A549 (cell line): ENCODE data around the gene MBD3. TPM values are rescaled to one million over a fixed set of nuclear protein-coding genes. Genes with fewer than 3 reads are reported as not detected.

Source experiments
- ATAC-seq, 2 experiments: fragments of 200-7000 bp in 1 of 2; fragments of >200 bp in 1 of 2; cut with Nextera tagmentation in 1 of 2; cut with Tn5 transposase in 1 of 2; 3 replicates each; pipeline versions ENCODE4 v1.8.0 to v1.9.1; 2018 to 2020; ENCODE audit warnings: mild to moderate bottlenecking in 1 of 2, moderate library complexity in 1 of 2
- CTCF ChIA-PET: fragments of 300-600 bp; sonication (Branson Sonifier 250); formaldehyde crosslinking; extraction: SDS; loops from one replicate; lab custom pipeline; 2021; ENCODE audit warnings: antibody characterized with exemption, inconsistent platforms; lab: Yijun Ruan, JAX
- POLR2A ChIA-PET: fragments of 350-600 bp; formaldehyde crosslinking; extraction: SDS; loops from one replicate; lab custom pipeline; 2021; ENCODE audit warnings: antibody characterized with exemption, inconsistent platforms; lab: Yijun Ruan, JAX
- DNase-seq, 2 experiments: peaks; one replicate each; pipeline versions ENCODE4 v3.0.0 to v3.0.0-alpha.2; 2011 to 2016; ENCODE audit warnings: low read depth in 1 of 2, low spot score in 1 of 2
- FAIRE-seq: peaks from 2 replicates; lab custom pipeline; 2011; peaks lifted over from hg19 to GRCh38; lab: Jason Lieb, UNC
- H3K27ac ChIP-seq, 2 experiments: fragments of >200 bp; sonication (Bioruptor Twin); formaldehyde crosslinking; 3 replicates each; pipeline ENCODE4 v1.5.1; 2016 to 2017
- H3K4me1 ChIP-seq: fragments of >200 bp; sonication (Bioruptor Twin); formaldehyde crosslinking; 3 replicates; pipeline ENCODE4 v1.6.1; 2016
- H3K4me2 ChIP-seq: fragments of >200 bp; sonication (Bioruptor Twin); formaldehyde crosslinking; 3 replicates; pipeline ENCODE4 v1.6.1; 2016
- H3K4me3 ChIP-seq: fragments of >200 bp; sonication (Bioruptor Twin); formaldehyde crosslinking; 3 replicates; pipeline ENCODE4 v1.5.1; 2016
- H3K9me3 ChIP-seq: fragments of >200 bp; sonication (Bioruptor Twin); formaldehyde crosslinking; 3 replicates; pipeline ENCODE4 v1.6.1; 2016
- BCL3 ChIP-seq: fragments of >200 bp; sonication (Bioruptor Twin); formaldehyde crosslinking; IDR thresholded peaks from 3 replicates; pipeline ENCODE4 v1.6.1; 2016
- CHD4 ChIP-seq: fragments of 200-600 bp; sonication (generic); IDR thresholded peaks from 2 replicates; pipeline ENCODE4 v1.6.1; 2016; ENCODE audit warnings: antibody characterized with exemption, mild to moderate bottlenecking, borderline replicate concordance
- E2F6 ChIP-seq: IDR thresholded peaks from 2 replicates; pipeline ENCODE4 v1.6.1; 2012; ENCODE audit warnings: low read depth, borderline replicate concordance
- EP300 ChIP-seq, 2 experiments: fragments of >200 bp; sonication (Bioruptor Twin); formaldehyde crosslinking; IDR thresholded peaks; 2 replicates in 1 of 2; 3 replicates in 1 of 2; pipeline ENCODE4 v1.6.1; 2016 to 2017
- ESRRA ChIP-seq: fragments of 150-350 bp; IDR thresholded peaks from 2 replicates; pipeline ENCODE4 v1.6.1; 2014; ENCODE audit warnings: mild to moderate bottlenecking, low read length, borderline replicate concordance
- GATA3 ChIP-seq: IDR thresholded peaks from 2 replicates; pipeline ENCODE4 v1.6.1; 2012; ENCODE audit warnings: borderline replicate concordance
- HEYL ChIP-seq: fragments of 250-450 bp; sonication (Bioruptor Pico); IDR thresholded peaks from 2 replicates; pipeline ENCODE4 v1.8.0; 2021; ENCODE audit warnings: mild to moderate bottlenecking, moderate library complexity
- HOXB5 ChIP-seq: fragments of 250-450 bp; sonication (Bioruptor Pico); IDR thresholded peaks from 2 replicates; pipeline ENCODE4 v1.5.0; 2020; ENCODE audit warnings: mild to moderate bottlenecking, moderate library complexity
- MAFK ChIP-seq: fragments of 450-650 bp; IDR thresholded peaks from 2 replicates; pipeline ENCODE4 v1.6.1; 2014; ENCODE audit not compliant: partially characterized antibody
- NFE2L2 ChIP-seq: fragments of 150-350 bp; conservative IDR thresholded peaks from 2 replicates; pipeline ENCODE4 v1.6.1; 2014; ENCODE audit warnings: low read length
- NPAS2 ChIP-seq: fragments of 250-450 bp; sonication (Bioruptor Pico); IDR thresholded peaks from 2 replicates; pipeline ENCODE4 v1.8.0; 2022; ENCODE audit warnings: mild to moderate bottlenecking, moderate library complexity, borderline replicate concordance
- PHF8 ChIP-seq: fragments of 200-600 bp; sonication (generic); IDR thresholded peaks from 2 replicates; pipeline ENCODE4 v1.6.1; 2016; ENCODE audit warnings: low read depth, mild to moderate bottlenecking, antibody characterized with exemption, moderate library complexity, borderline replicate concordance
- RAD21 ChIP-seq, 2 experiments: fragments of >200 bp in 1 of 2; sonication (Bioruptor Twin) in 1 of 2; formaldehyde crosslinking in 1 of 2; IDR thresholded peaks in 1 of 2; conservative IDR thresholded peaks in 1 of 2; 2 replicates in 1 of 2; 3 replicates in 1 of 2; pipeline ENCODE4 v1.6.1; 2012 to 2018; ENCODE audit warnings: inconsistent platforms in 1 of 2
- REST ChIP-seq: fragments of 200-600 bp; sonication (generic); IDR thresholded peaks from 2 replicates; pipeline ENCODE4 v1.6.1; 2016; ENCODE audit warnings: antibody characterized with exemption, mild to moderate bottlenecking, moderate library complexity
- SMC3 ChIP-seq: fragments of >200 bp; sonication (Bioruptor Twin); formaldehyde crosslinking; IDR thresholded peaks from 3 replicates; pipeline ENCODE4 v1.6.1; 2018; ENCODE audit warnings: inconsistent platforms
- SREBF2 ChIP-seq: fragments of 450-650 bp; IDR thresholded peaks from 2 replicates; pipeline ENCODE4 v1.6.1; 2014; ENCODE audit warnings: mild to moderate bottlenecking, moderate library complexity
- TFCP2L1 ChIP-seq: fragments of 250-450 bp; sonication (Bioruptor Pico); IDR thresholded peaks from 2 replicates; pipeline ENCODE4 v1.5.0; 2021; ENCODE audit warnings: mild to moderate bottlenecking
- WGBS: methylation state at CpG from one replicate; pipeline ENCODE4 v1.1.6; 2017; ENCODE audit errors: missing lambda C conversion rate; 5-methylcytosine and 5-hydroxymethylcytosine counted together
- polyA plus RNA-seq, 4 experiments: library from polyadenylated mRNA; depleted of rRNA in 3 of 4; stranded (reverse); fragments of >200 nt; fragmentation: RNase III in 1 of 4; extraction: RNeasy Plus Mini Kit Qiagen cat#74134 plus additional on column Dnase treatment in 1 of 4; gene quantifications; 2 replicates in 3 of 4; 3 replicates in 1 of 4; pipeline ENCODE4 v1.2.3, GENCODE V29; 2011 to 2017
- TF ChIP-seq, protein P1 (sequence below): fragments of 250-450 bp; sonication (Bioruptor Pico); IDR thresholded peaks from 2 replicates; pipeline ENCODE4 v1.5.0; 2020; ENCODE audit warnings: low read depth, mild to moderate bottlenecking, moderate library complexity
- TF ChIP-seq, protein P2 (sequence below): IDR thresholded peaks from 2 replicates; pipeline ENCODE4 v1.6.1; 2012
- TF ChIP-seq, protein P3 (sequence below): fragments of 450-650 bp; IDR thresholded peaks from 2 replicates; pipeline ENCODE4 v1.6.1; 2014; ENCODE audit warnings: antibody characterized with exemption

The MBD3 gene
- polyA plus RNA-seq, 2 of the 4 experiments (the other 2 are of a cell fraction): 22.7 to 41.4 TPM

- no CpG with 5 or more reads among the region's 73 CpGs for WGBS
- peak overlapping the region; percentile 98 for H3K4me2 ChIP-seq
- no peak for TF ChIP-seq EP300 (IDR thresholded peaks at IDR 0.05)
- TF ChIP-seq SREBF2: no peak
- no peak for TF ChIP-seq E2F6
- no peak for TF ChIP-seq GATA3
- TF ChIP-seq, protein P1, sequence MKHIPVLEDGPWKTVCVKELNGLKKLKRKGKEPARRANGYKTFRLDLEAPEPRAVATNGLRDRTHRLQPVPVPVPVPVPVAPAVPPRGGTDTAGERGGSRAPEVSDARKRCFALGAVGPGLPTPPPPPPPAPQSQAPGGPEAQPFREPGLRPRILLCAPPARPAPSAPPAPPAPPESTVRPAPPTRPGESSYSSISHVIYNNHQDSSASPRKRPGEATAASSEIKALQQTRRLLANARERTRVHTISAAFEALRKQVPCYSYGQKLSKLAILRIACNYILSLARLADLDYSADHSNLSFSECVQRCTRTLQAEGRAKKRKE: no peak
- no peak for TF ChIP-seq PHF8
- no peak for TF ChIP-seq CHD4
- no peak for TF ChIP-seq BCL3
- TF ChIP-seq SMC3: no peak
- TF ChIP-seq TFCP2L1 (CRISPR knock-in tag): no peak
- no peak for TF ChIP-seq NFE2L2
- TF ChIP-seq HOXB5 (CRISPR knock-in tag): no peak
- TF ChIP-seq, protein P2, sequence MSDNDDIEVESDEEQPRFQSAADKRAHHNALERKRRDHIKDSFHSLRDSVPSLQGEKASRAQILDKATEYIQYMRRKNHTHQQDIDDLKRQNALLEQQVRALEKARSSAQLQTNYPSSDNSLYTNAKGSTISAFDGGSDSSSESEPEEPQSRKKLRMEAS: no peak
- no peak for TF ChIP-seq REST
- TF ChIP-seq, protein P3, sequence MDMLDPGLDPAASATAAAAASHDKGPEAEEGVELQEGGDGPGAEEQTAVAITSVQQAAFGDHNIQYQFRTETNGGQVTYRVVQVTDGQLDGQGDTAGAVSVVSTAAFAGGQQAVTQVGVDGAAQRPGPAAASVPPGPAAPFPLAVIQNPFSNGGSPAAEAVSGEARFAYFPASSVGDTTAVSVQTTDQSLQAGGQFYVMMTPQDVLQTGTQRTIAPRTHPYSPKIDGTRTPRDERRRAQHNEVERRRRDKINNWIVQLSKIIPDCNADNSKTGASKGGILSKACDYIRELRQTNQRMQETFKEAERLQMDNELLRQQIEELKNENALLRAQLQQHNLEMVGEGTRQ: no peak
- TF ChIP-seq ESRRA: no peak
- no peak for TF ChIP-seq MAFK
- TF ChIP-seq NPAS2 (CRISPR knock-in tag): no peak
- TF ChIP-seq HEYL: no peak
- no peak for TF ChIP-seq RAD21 (conservative IDR thresholded peaks at IDR 0.05 in 1 of 2, IDR thresholded peaks at IDR 0.05 in 1 of 2)
- FAIRE-seq (no peak), ATAC-seq (peak in 1 of 2 experiments; percentile 36; a peak in 1 of 6 replicates), DNase-seq (no peak)
- H3K4me3 ChIP-seq: peak overlapping the region; percentile 76
- H3K9me3 ChIP-seq: no peaks in the 10 kb centered on the region
- ChIA-PET CTCF (interaction anchor here (0.6 to 3.8 kb wide), 2 partner anchors 21 to 83 kb away, joined by 4 to 19 read pairs; no protein-coding TSS in a partner anchor), POLR2A (no interaction called here)
- H3K4me1 ChIP-seq: peaks cover 4% of the 10 kb centered on the region; the same call in 1 of the 3 replicates
- peak overlapping the region; percentile 82 to 92; a peak in 5 of 6 replicates for H3K27ac ChIP-seq
Measured at GRCh38 chr19:1567848-1568227, 24.8 kb downstream of the MBD3 start.
